Mesenchymal stem cell (in vitro differentiated cells and primary cell): Measurements from ENCODE around the gene TCF7.

Source experiments
- DNase-seq: peaks from one replicate; pipeline ENCODE4 v3.0.0-alpha.2; 2013
- H2AFZ ChIP-seq: one replicate; pipeline ENCODE4 v1.6.1; 2013; ENCODE audit warnings: low read depth, mild to moderate bottlenecking, control low read depth, inconsistent platforms, low read length, moderate library complexity
- H2AK5ac ChIP-seq: 2 replicates; pipeline ENCODE4 v1.6.1; 2013; ENCODE audit warnings: low read length, moderate library complexity, mild to moderate bottlenecking, inconsistent platforms; ENCODE audit not compliant: severe bottlenecking
- H2BK120ac ChIP-seq: one replicate; pipeline ENCODE4 v1.6.1; 2013; ENCODE audit warnings: low read depth, mild to moderate bottlenecking, inconsistent platforms, low read length, moderate library complexity
- H2BK12ac ChIP-seq, 2 experiments: one replicate each; pipeline ENCODE4 v1.6.1; 2013; ENCODE audit warnings: inconsistent platforms in 2 of 2, low read length in 2 of 2, mild to moderate bottlenecking in 2 of 2, moderate library complexity in 2 of 2, control low read depth in 1 of 2
- H2BK15ac ChIP-seq: one replicate; pipeline ENCODE4 v1.6.1; 2013; ENCODE audit warnings: mild to moderate bottlenecking, low read depth, inconsistent platforms; ENCODE audit not compliant: poor library complexity, severe bottlenecking
- H2BK5ac ChIP-seq: 2 replicates; pipeline ENCODE4 v1.6.1; 2013; ENCODE audit warnings: low read depth, mild to moderate bottlenecking, low read length, control low read depth, inconsistent platforms; ENCODE audit not compliant: poor library complexity, severe bottlenecking
- H3K14ac ChIP-seq, 2 experiments: one replicate each; pipeline ENCODE4 v1.6.1; 2013; ENCODE audit warnings: inconsistent platforms in 2 of 2, low read length in 2 of 2, control low read depth in 1 of 2, mild to moderate bottlenecking in 1 of 2, moderate library complexity in 1 of 2
- H3K18ac ChIP-seq, 2 experiments: one replicate each; pipeline ENCODE4 v1.6.1; 2013; ENCODE audit warnings: inconsistent platforms in 2 of 2, low read length in 2 of 2, control low read depth in 1 of 2, low read depth in 1 of 2, mild to moderate bottlenecking in 1 of 2
- H3K23ac ChIP-seq, 2 experiments: one replicate each; pipeline ENCODE4 v1.6.1; 2013; ENCODE audit warnings: inconsistent platforms in 2 of 2, low read length in 2 of 2, mild to moderate bottlenecking in 2 of 2, moderate library complexity in 2 of 2, control low read depth in 1 of 2
- H3K27ac ChIP-seq: 2 replicates; pipeline ENCODE4 v1.5.1; 2013; ENCODE audit warnings: mild to moderate bottlenecking, moderate library complexity, low read length, control low read depth, inconsistent platforms; ENCODE audit not compliant: poor library complexity, severe bottlenecking
- H3K27me3 ChIP-seq, 2 experiments: 2 replicates each; pipeline versions ENCODE4 v1.6.1 to v1.7.0; 2013; ENCODE audit warnings: low read length in 2 of 2, mild to moderate bottlenecking in 2 of 2, moderate library complexity in 2 of 2, control low read depth in 1 of 2, inconsistent platforms in 1 of 2; ENCODE audit not compliant: control insufficient read depth in 1 of 2, insufficient read depth in 1 of 2
- H3K36me3 ChIP-seq, 2 experiments: 2 replicates each; pipeline versions ENCODE4 v1.6.1 to v1.7.0; 2013; ENCODE audit warnings: low read length in 2 of 2, control low read depth in 1 of 2, inconsistent platforms in 1 of 2, low read depth in 1 of 2, mild to moderate bottlenecking in 1 of 2; ENCODE audit not compliant: insufficient read depth in 2 of 2, control insufficient read depth in 1 of 2
- H3K4ac ChIP-seq, 2 experiments: one replicate each; pipeline ENCODE4 v1.6.1; 2013; ENCODE audit warnings: inconsistent platforms in 2 of 2, low read length in 2 of 2, mild to moderate bottlenecking in 2 of 2, moderate library complexity in 2 of 2, control low read depth in 1 of 2, low read depth in 1 of 2
- H3K4me1 ChIP-seq: 2 replicates; pipeline ENCODE4 v1.6.1; 2013; ENCODE audit warnings: low read depth, low read length, control low read depth; ENCODE audit not compliant: control insufficient read depth, insufficient read depth
- H3K4me2 ChIP-seq: 2 replicates; pipeline ENCODE4 v1.6.1; 2013; ENCODE audit warnings: low read length, mild to moderate bottlenecking, inconsistent platforms; ENCODE audit not compliant: poor library complexity, severe bottlenecking
- H3K4me3 ChIP-seq, 2 experiments: 2 replicates each; pipeline versions ENCODE4 v1.5.1 to v1.7.0; 2013; ENCODE audit warnings: low read length in 2 of 2, mild to moderate bottlenecking in 2 of 2, control low read depth in 1 of 2, low read depth in 1 of 2; ENCODE audit not compliant: insufficient read depth in 1 of 2
- H3K79me1 ChIP-seq: replicated peaks from 2 replicates; pipeline ENCODE4 v1.6.1; 2013; ENCODE audit warnings: mild to moderate bottlenecking, control low read depth, low read length, inconsistent platforms; ENCODE audit not compliant: poor library complexity, severe bottlenecking
- H3K9ac ChIP-seq: 2 replicates; pipeline ENCODE4 v1.7.0; 2013; ENCODE audit warnings: mild to moderate bottlenecking, low read length, moderate library complexity
- H3K9me3 ChIP-seq: 2 replicates; pipeline ENCODE4 v1.7.0; 2013; ENCODE audit warnings: mild to moderate bottlenecking, low read length; ENCODE audit not compliant: control insufficient read depth
- H4K8ac ChIP-seq: one replicate; pipeline ENCODE4 v1.6.1; 2013; ENCODE audit warnings: inconsistent platforms, mild to moderate bottlenecking, low read length, moderate library complexity
- H4K91ac ChIP-seq: one replicate; pipeline ENCODE4 v1.6.1; 2013; ENCODE audit warnings: mild to moderate bottlenecking, low read length, inconsistent platforms
- WGBS: methylation state at CpG from one replicate; pipeline ENCODE4 v1.1.7; 2013; ENCODE audit warnings: mixed read lengths; 5-methylcytosine and 5-hydroxymethylcytosine counted together

The TCF7 gene

GRCh38 chr5:134114886-134115805 is 665 bp downstream of the TCF7 start:
- H3K18ac ChIP-seq, result no peak overlapping the region
- peak overlapping the region; percentile 85 for H3K4me2 ChIP-seq
- H2BK15ac ChIP-seq, result peak overlapping the region; percentile 35
- peaks cover 15% of the 10 kb centered on the region for H3K4me1 ChIP-seq
- H2AK5ac ChIP-seq, result no peak overlapping the region
- H3K79me1 ChIP-seq, result no peaks in the 10 kb centered on the region
- H3K23ac ChIP-seq, result peak overlapping the region in 1 of 2 experiments; percentile 46
- peak overlapping the region; percentile 6 for H2AFZ ChIP-seq
- 2% methylated on average over 41 of the region's 110 CpGs for WGBS
- no peak overlapping the region for H3K14ac ChIP-seq
- peak overlapping the region; percentile 63 to 78 for H3K4me3 ChIP-seq
- no peak overlapping the region for H4K91ac ChIP-seq
- no peak overlapping the region for H2BK5ac ChIP-seq
- peaks cover 0 to 28% of the 10 kb centered on the region in 2 experiments for H3K27me3 ChIP-seq
- DNase-seq, result no peak
- peaks cover 0 to 38% of the 10 kb centered on the region in 2 experiments for H3K36me3 ChIP-seq
- H2BK120ac ChIP-seq, result no peak overlapping the region
- H3K27ac ChIP-seq, result no peak overlapping the region
- no peak overlapping the region for H3K4ac ChIP-seq
- peak overlapping the region; percentile 15 for H4K8ac ChIP-seq
- peak overlapping the region; percentile 76 for H3K9ac ChIP-seq
- H2BK12ac ChIP-seq, result no peak overlapping the region
- H3K9me3 ChIP-seq, result no peaks in the 10 kb centered on the region

GRCh38 chr5:134115806-134116175 is 1.3 kb downstream of the TCF7 start:
- H3K9me3 ChIP-seq, result no peaks in the 10 kb centered on the region
- H2AFZ ChIP-seq, result no peak overlapping the region
- H3K14ac ChIP-seq, result no peak overlapping the region
- no peak overlapping the region for H3K4me2 ChIP-seq
- H2AK5ac ChIP-seq, result no peak overlapping the region
- H3K4me3 ChIP-seq, result peak overlapping the region in 1 of 2 experiments; percentile 78
- no peak overlapping the region for H3K27ac ChIP-seq
- peaks cover 0 to 32% of the 10 kb centered on the region in 2 experiments for H3K27me3 ChIP-seq
- no peak overlapping the region for H3K18ac ChIP-seq
- no peak overlapping the region for H3K23ac ChIP-seq
- no peak overlapping the region for H2BK5ac ChIP-seq
- no peak overlapping the region for H4K91ac ChIP-seq
- no peak overlapping the region for H4K8ac ChIP-seq
- H2BK120ac ChIP-seq, result no peak overlapping the region
- H3K4me1 ChIP-seq, result peaks cover 15% of the 10 kb centered on the region
- DNase-seq, result no peak
- no peak overlapping the region for H2BK15ac ChIP-seq
- peak overlapping the region; percentile 76 for H3K9ac ChIP-seq
- peaks cover 0 to 44% of the 10 kb centered on the region in 2 experiments for H3K36me3 ChIP-seq
- H3K4ac ChIP-seq, result no peak overlapping the region
- H3K79me1 ChIP-seq, result no peaks in the 10 kb centered on the region
- no peak overlapping the region for H2BK12ac ChIP-seq
- 77% methylated on average over 13 of the region's 13 CpGs for WGBS

- no peaks in the 10 kb centered on the region for H3K9me3 ChIP-seq
- no peak overlapping the region for H4K8ac ChIP-seq
- peaks cover 0 to 47% of the 10 kb centered on the region in 2 experiments for H3K36me3 ChIP-seq
- peaks cover 0 to 29% of the 10 kb centered on the region in 2 experiments for H3K27me3 ChIP-seq
- DNase-seq, result no peak
- no peak overlapping the region for H2BK12ac ChIP-seq
- no peak overlapping the region for H3K14ac ChIP-seq
- no peak overlapping the region for H4K91ac ChIP-seq
- no peaks in the 10 kb centered on the region for H3K79me1 ChIP-seq
- no peak overlapping the region for H2AFZ ChIP-seq
- no peak overlapping the region for H3K18ac ChIP-seq
- peaks cover 15% of the 10 kb centered on the region for H3K4me1 ChIP-seq
- no peak overlapping the region for H2BK15ac ChIP-seq
- H3K4me2 ChIP-seq, result no peak overlapping the region
- H2BK120ac ChIP-seq, result no peak overlapping the region
- WGBS, result 97% methylated on average over 10 of the region's 10 CpGs
- H3K4me3 ChIP-seq, result peak overlapping the region in 1 of 2 experiments; percentile 78
- H3K27ac ChIP-seq, result no peak overlapping the region
- H2AK5ac ChIP-seq, result no peak overlapping the region
- peak overlapping the region; percentile 76 for H3K9ac ChIP-seq
- H3K4ac ChIP-seq, result no peak overlapping the region
- H3K23ac ChIP-seq, result no peak overlapping the region
- H2BK5ac ChIP-seq, result no peak overlapping the region
Observed at GRCh38 chr5:134116286-134116685, 1.8 kb downstream of the TCF7 start.
